ENCODE data around the gene PPM1G.

DNA sequence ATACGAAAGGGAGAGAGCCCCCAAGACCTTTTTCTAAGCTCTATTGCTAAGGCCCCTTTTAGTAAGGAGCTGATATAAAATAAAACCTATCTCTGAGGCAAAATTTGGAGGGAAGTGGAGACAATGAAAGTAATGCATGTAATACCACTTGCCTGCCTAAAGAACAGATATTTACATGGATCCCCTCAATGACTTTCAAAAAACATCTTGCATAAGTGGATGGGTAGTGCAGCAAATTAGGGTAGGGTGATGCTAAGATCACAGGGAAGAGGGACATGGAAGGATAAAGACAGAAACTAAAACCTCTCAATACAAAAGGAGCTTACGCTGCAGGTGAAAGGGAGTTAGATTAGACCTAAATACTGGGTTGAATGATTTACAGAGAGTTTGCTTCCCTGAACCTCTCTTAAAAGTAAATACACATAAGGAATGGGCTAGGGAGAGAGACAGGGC is 30.0 kb downstream of the PPM1G start:
- TF ChIP-seq, protein P1, sequence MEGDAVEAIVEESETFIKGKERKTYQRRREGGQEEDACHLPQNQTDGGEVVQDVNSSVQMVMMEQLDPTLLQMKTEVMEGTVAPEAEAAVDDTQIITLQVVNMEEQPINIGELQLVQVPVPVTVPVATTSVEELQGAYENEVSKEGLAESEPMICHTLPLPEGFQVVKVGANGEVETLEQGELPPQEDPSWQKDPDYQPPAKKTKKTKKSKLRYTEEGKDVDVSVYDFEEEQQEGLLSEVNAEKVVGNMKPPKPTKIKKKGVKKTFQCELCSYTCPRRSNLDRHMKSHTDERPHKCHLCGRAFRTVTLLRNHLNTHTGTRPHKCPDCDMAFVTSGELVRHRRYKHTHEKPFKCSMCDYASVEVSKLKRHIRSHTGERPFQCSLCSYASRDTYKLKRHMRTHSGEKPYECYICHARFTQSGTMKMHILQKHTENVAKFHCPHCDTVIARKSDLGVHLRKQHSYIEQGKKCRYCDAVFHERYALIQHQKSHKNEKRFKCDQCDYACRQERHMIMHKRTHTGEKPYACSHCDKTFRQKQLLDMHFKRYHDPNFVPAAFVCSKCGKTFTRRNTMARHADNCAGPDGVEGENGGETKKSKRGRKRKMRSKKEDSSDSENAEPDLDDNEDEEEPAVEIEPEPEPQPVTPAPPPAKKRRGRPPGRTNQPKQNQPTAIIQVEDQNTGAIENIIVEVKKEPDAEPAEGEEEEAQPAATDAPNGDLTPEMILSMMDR (conservative IDR thresholded peaks at IDR 0.05; ENCODE audit: low read depth in 2 of 2) = no peak
- peak; percentile 18; the same call in 1 of the 2 replicates for TF ChIP-seq POLR2AphosphoS5 (IDR thresholded peaks at IDR 0.05; ENCODE audit: low read depth)

All from GM23338 (cell line).